Heart left ventricle (tissue), 16 donors: ENCODE measurements around the gene PSMB8. TPM values are rescaled to one million over a fixed set of nuclear protein-coding genes. Genes with fewer than 3 reads are reported as not detected.

Experiments used
- ATAC-seq, 4 donors: fragments of 200-7000 bp; cut with Tn5 transposase; one replicate each; pipeline ENCODE4 v1.9.1; 2020 to 2022; ENCODE audit warnings: moderate library complexity in 4 of 4, mild to moderate bottlenecking in 3 of 4, moderate number of reproducible peaks in 1 of 4
- DNase-seq, 5 donors: peaks; one replicate each; pipeline ENCODE4 v3.0.0-alpha.2; 2020
- H3K27ac ChIP-seq, 12 donors: fragments of 200-600 bp; sonication (generic) in 4 of 12; one replicate each; pipeline versions ENCODE4 v1.5.0 to v1.8.0; 2016 to 2022; ENCODE audit warnings: mild to moderate bottlenecking in 2 of 12
- H3K27me3 ChIP-seq, 9 donors: fragments of 200-600 bp; sonication (generic) in 2 of 9; one replicate each; pipeline versions ENCODE4 v1.5.1 to v1.8.0; 2016 to 2022; ENCODE audit warnings: mild to moderate bottlenecking in 3 of 9
- H3K36me3 ChIP-seq, 9 donors: fragments of 200-600 bp; sonication (generic) in 2 of 9; one replicate each; pipeline versions ENCODE4 v1.5.0 to v1.8.0; 2018 to 2022; ENCODE audit warnings: mild to moderate bottlenecking in 2 of 9
- H3K4me1 ChIP-seq, 12 donors: fragments of 200-600 bp; sonication (generic) in 4 of 12; one replicate each; pipeline versions ENCODE4 v1.5.0 to v1.8.0; 2016 to 2022; ENCODE audit warnings: mild to moderate bottlenecking in 3 of 12
- H3K4me3 ChIP-seq, 12 donors: fragments of 200-600 bp; sonication (generic) in 4 of 12; one replicate each; pipeline versions ENCODE4 v1.5.0 to v1.8.0; 2017 to 2022; ENCODE audit warnings: mild to moderate bottlenecking in 9 of 12, moderate library complexity in 4 of 12
- H3K9me3 ChIP-seq, 12 donors: fragments of 200-600 bp; sonication (generic) in 4 of 12; one replicate each; pipeline versions ENCODE4 v1.5.0 to v1.8.0; 2016 to 2022; ENCODE audit warnings: mild to moderate bottlenecking in 1 of 12
- CTCF ChIP-seq, 12 donors: fragments of 200-600 bp; sonication (generic) in 4 of 12; IDR thresholded peaks; one replicate each; pipeline versions ENCODE4 v1.5.0 to v1.8.0; 2018 to 2022; ENCODE audit warnings: antibody characterized with exemption in 12 of 12, mild to moderate bottlenecking in 5 of 12
- POLR2A ChIP-seq, 2 donors: fragments of 450-650 bp; IDR thresholded peaks; one replicate each; pipeline ENCODE4 v1.6.1; 2017; ENCODE audit warnings: antibody characterized with exemption in 2 of 2, mild to moderate bottlenecking in 2 of 2, moderate library complexity in 2 of 2
- WGBS, 4 donors: extraction: QIAGEN DNeasy Blood & Tissue Kit in 2 of 4; methylation state at CpG; one replicate each; pipeline versions ENCODE4 v1.1.5 to v1.1.7; 2013 to 2018; 5-methylcytosine and 5-hydroxymethylcytosine counted together
- intact Hi-C, 10 donors: fragments of 100-400 bp; cut with DNase I; formaldehyde crosslinking; loops; one replicate each; pipeline versions ENCODE4 v1.11.1 to v1.14.2; 2022
- polyA plus RNA-seq, 2 donors: library from polyadenylated mRNA; stranded (reverse); fragments of 200-250 nt; gene quantifications; one replicate each; pipeline ENCODE4 v1.2.3, GENCODE V29; 2013
- total RNA-seq, 9 donors: library from RNA; depleted of rRNA in 2 of 9; stranded (reverse); fragments of >200 nt in 2 of 9; fragmentation: NEBNext Ultra II Directional in 3 of 9; extraction: Animal tissue kit (Norgen Biotek cat#: 25700) in 3 of 9; gene quantifications; one replicate each; pipeline versions ENCODE4 v1.1.0 to v1.2.4, GENCODE V29; 2016 to 2023
- donor health status: ischemic (EF 13 %, LVEDD 7.1; RV severe dilation, severe dysfunction).
- donor health status: healthy with polysubstance abuse.
- donor health status: DM: no; HTN: yes; CAD: no.
- donor health status: DM: no; HTN: no; CAD: no.
- donor health status: ischemic (EF 25% LVEDD 6.9; RV normal size, moderate dysfunction).
- donor health status: ischemic (EF 25% LVEDD 5.7; RV mildly dilated, moderate dysfunction).
- donor health status: healthy.
- donor health status: DM: yes; HTN: yes; CAD: no.
- donor health status: ischemic (EF 35%, LVEDD 5.7; RV mildly dilated, moderate dysfunction).
- donor health status: nonischemic (EF 11% LVEDD 7.7; RV severe dilation, severe dysfunction).
- donor health status: DM: yes; HTN: yes; CAD: no.
- donor health status: PGD.
- donor health status: ischemic (EF 29% LVEDD 5.4; RV normal size, mild dysfunction).
- donor health status: nonischemic (EF 23%, LVEDD 6.1; RV moderate dilation, normal function).

Gene PSMB8
- total and polyA plus RNA-seq, 11 donors, result 11.1 to 115 (median 17.6) TPM

GRCh38 chr6:32796848-32797776 is 46.7 kb downstream of the PSMB8 start:
- Histone ChIP-seq H3K27ac (peak overlapping the region in 2 of 12 donors; percentile 6 to 59), H3K36me3 (no peaks in the 10 kb centered on the region), H3K4me1 (peaks cover 0 to 45% (median 2%) of the 10 kb centered on the region in 12 donors), H3K9me3 (peaks cover 0 to 11% (median 0%) of the 10 kb centered on the region in 12 donors), H3K4me3 (peak overlapping the region in 8 of 12 donors; percentile 6 to 43 (median 20)), H3K27me3 (peaks cover 0 to 80% (median 19%) of the 10 kb centered on the region in 9 donors)
- intact Hi-C loops, result loop anchor here (1.0 to 10.0 kb wide), 10 partner anchors 92 to 555 kb away; no protein-coding TSS in a partner anchor
- peak; percentile 67 to 80 (median 74) for ATAC-seq
- DNase-seq, result peak; percentile 51 to 83 (median 65)
- 9 to 13% (median 11%) methylated on average over 30 of the region's 30 CpGs for WGBS, 4 donors
- TF ChIP-seq CTCF (IDR thresholded peaks at IDR 0.05), result peak; percentile 86 to 92 (median 88)
- TF ChIP-seq POLR2A (IDR thresholded peaks at IDR 0.05), result no peak

GRCh38 chr6:32794510-32794909 is 49.3 kb downstream of the PSMB8 start:
- Histone ChIP-seq H3K4me3 (no peak overlapping the region), H3K27ac (peak overlapping the region in 1 of 12 donors; percentile 84), H3K9me3 (peaks cover 0 to 9% (median 0%) of the 10 kb centered on the region in 12 donors), H3K27me3 (peaks cover 0 to 76% (median 20%) of the 10 kb centered on the region in 9 donors), H3K4me1 (peaks cover 0 to 48% (median 2%) of the 10 kb centered on the region in 12 donors), H3K36me3 (no peaks in the 10 kb centered on the region)
- TF ChIP-seq CTCF (IDR thresholded peaks at IDR 0.05), result no peak
- no peak for TF ChIP-seq POLR2A (IDR thresholded peaks at IDR 0.05)
- DNase-seq (no peak), ATAC-seq (peak in 3 of 4 donors; percentile 26 to 73 (median 69))
- WGBS, 4 donors, result 68 to 76% (median 74%) methylated on average over 2 of the region's 2 CpGs
- intact Hi-C loops, result loop anchor here in 7 of 10 donors (5.0 to 10.0 kb wide), 6 partner anchors 90 to 550 kb away; no protein-coding TSS in a partner anchor

- H3K27ac ChIP-seq, result peak overlapping the region in 1 of 12 donors; percentile 84
- TF ChIP-seq POLR2A (IDR thresholded peaks at IDR 0.05) (no peak), CTCF (IDR thresholded peaks at IDR 0.05) (no peak)
- H3K4me3 ChIP-seq, result no peak overlapping the region
- intact Hi-C loops, result loop anchor here in 7 of 10 donors (5.0 to 10.0 kb wide), 6 partner anchors 88 to 548 kb away; no protein-coding TSS in a partner anchor
- 52 to 70% (median 67%) methylated on average over 3 of the region's 3 CpGs for WGBS, 4 donors
- DNase-seq (no peak), ATAC-seq (no peak)
- H3K9me3 ChIP-seq, result peaks cover 0 to under 1% (median 0%) of the 10 kb centered on the region in 12 donors
- H3K36me3 ChIP-seq, result no peaks in the 10 kb centered on the region
- peaks cover 0 to 72% (median 15%) of the 10 kb centered on the region in 9 donors for H3K27me3 ChIP-seq
- H3K4me1 ChIP-seq, result peaks cover 0 to 48% (median 2%) of the 10 kb centered on the region in 12 donors
Measured at GRCh38 chr6:32792901-32793435, 50.9 kb downstream of the PSMB8 start.

Other genes with a start within 250 kb of the PSMB8 start
- gene HLA-DQA1, start 206.6 kb downstream of the PSMB8 start, total RNA-seq, result 100 to 1,000 TPM in 1 of 9 donors, 10 to 100 TPM in 5, 1 to 10 TPM in 2, not detected in 1; 1.2 to 154 (median 14.1) TPM
- 1 to 10 TPM; 5.3 to 8.7 TPM for gene HLA-DQA1, start 206.6 kb downstream of the PSMB8 start, polyA plus RNA-seq
- gene HLA-DQB1, start 177.4 kb downstream of the PSMB8 start, total RNA-seq, result 10 to 100 TPM in 6 of 9 donors, 1 to 10 TPM in 2, under 1 TPM in 1; 0.38 to 86.5 (median 14.9) TPM
- gene HLA-DQB1, start 177.4 kb downstream of the PSMB8 start, polyA plus RNA-seq, result 10 to 100 TPM; 15.4 to 28.9 TPM
- gene HLA-DQA2, start 102.7 kb downstream of the PSMB8 start, total RNA-seq, result 10 to 100 TPM in 2 of 9 donors, 1 to 10 TPM in 1, under 1 TPM in 3, not detected in 3; 0.14 to 34.4 (median 1.6) TPM
- gene HLA-DQA2, start 102.7 kb downstream of the PSMB8 start, polyA plus RNA-seq, result not detected
- 10 to 100 TPM in 1 of 9 donors, 1 to 10 TPM in 3, under 1 TPM in 2, not detected in 3; 0.55 to 26.4 (median 1.5) TPM for gene HLA-DQB2, start 80.5 kb downstream of the PSMB8 start, total RNA-seq
- not detected for gene HLA-DQB2, start 80.5 kb downstream of the PSMB8 start, polyA plus RNA-seq
- gene HLA-DOB, start 27.0 kb downstream of the PSMB8 start, total RNA-seq, result 1 to 10 TPM in 1 of 9 donors, under 1 TPM in 6, not detected in 2; 0.25 to 2.7 (median 0.60) TPM
- under 1 TPM; 0.30 to 0.76 TPM for gene HLA-DOB, start 27.0 kb downstream of the PSMB8 start, polyA plus RNA-seq
- 100 to 1,000 TPM in 1 of 9 donors, 10 to 100 TPM in 6, 1 to 10 TPM in 2; 5.4 to 107 (median 14.9) TPM for gene TAP2, start 5.3 kb downstream of the PSMB8 start, total RNA-seq
- 10 to 100 TPM in 1 of 2 donors, 1 to 10 TPM in 1; 7.7 to 12.0 TPM for gene TAP2, start 5.3 kb downstream of the PSMB8 start, polyA plus RNA-seq
- gene TAP1, start 9.7 kb upstream of the PSMB8 start, total RNA-seq, result 100 to 1,000 TPM in 1 of 9 donors, 10 to 100 TPM in 8; 15.1 to 207 (median 20.3) TPM
- gene TAP1, start 9.7 kb upstream of the PSMB8 start, polyA plus RNA-seq, result 10 to 100 TPM; 21.6 to 44.5 TPM
- gene PSMB9, start 10.1 kb upstream of the PSMB8 start, total RNA-seq, result 100 to 1,000 TPM in 1 of 9 donors, 10 to 100 TPM in 7, 1 to 10 TPM in 1; 8.9 to 182 (median 14.6) TPM
- gene PSMB9, start 10.1 kb upstream of the PSMB8 start, polyA plus RNA-seq, result 10 to 100 TPM; 15.7 to 23.3 TPM
- gene HLA-DMB, start 97.0 kb upstream of the PSMB8 start, total RNA-seq, result 100 to 1,000 TPM in 1 of 9 donors, 10 to 100 TPM in 1, 1 to 10 TPM in 7; 2.7 to 127 (median 9.3) TPM
- gene HLA-DMB, start 97.0 kb upstream of the PSMB8 start, polyA plus RNA-seq, result 1 to 10 TPM; 3.7 to 4.8 TPM
- gene HLA-DMA, start 109.0 kb upstream of the PSMB8 start, total RNA-seq, result 100 to 1,000 TPM in 1 of 9 donors, 10 to 100 TPM in 6, 1 to 10 TPM in 2; 5.4 to 150 (median 16.2) TPM
- gene HLA-DMA, start 109.0 kb upstream of the PSMB8 start, polyA plus RNA-seq, result 10 to 100 TPM in 1 of 2 donors, 1 to 10 TPM in 1; 8.0 to 20.4 TPM
- gene BRD2, start 124.5 kb upstream of the PSMB8 start, total RNA-seq, result 100 to 1,000 TPM in 2 of 9 donors, 10 to 100 TPM in 7; 56.8 to 107 (median 73.5) TPM
- 10 to 100 TPM; 61.9 to 67.8 TPM for gene BRD2, start 124.5 kb upstream of the PSMB8 start, polyA plus RNA-seq
- gene HLA-DOA, start 165.5 kb upstream of the PSMB8 start, total RNA-seq, result 10 to 100 TPM in 2 of 9 donors, 1 to 10 TPM in 4, under 1 TPM in 3; 0.44 to 32.4 (median 1.5) TPM
- gene HLA-DOA, start 165.5 kb upstream of the PSMB8 start, polyA plus RNA-seq, result 1 to 10 TPM in 1 of 2 donors, under 1 TPM in 1; 0.78 to 1.2 TPM
- 100 to 1,000 TPM in 2 of 9 donors, 10 to 100 TPM in 7; 18.6 to 438 (median 51.0) TPM for gene HLA-DPA1, start 229.6 kb upstream of the PSMB8 start, total RNA-seq
- gene HLA-DPA1, start 229.6 kb upstream of the PSMB8 start, polyA plus RNA-seq, result 10 to 100 TPM; 18.2 to 23.5 TPM
- gene HLA-DPB1, start 231.9 kb upstream of the PSMB8 start, total RNA-seq, result 100 to 1,000 TPM in 2 of 9 donors, 10 to 100 TPM in 7; 16.6 to 346 (median 30.7) TPM
- gene HLA-DPB1, start 231.9 kb upstream of the PSMB8 start, polyA plus RNA-seq, result 10 to 100 TPM; 25.0 to 30.1 TPM